Measurements from ENCODE around the gene SCAPER. TPM values are rescaled to one million over a fixed set of nuclear protein-coding genes. Genes with fewer than 3 reads are reported as not detected.
"Not testable (repeated sequence)": the region's sequence is repeated elsewhere in the genome, so short reads cannot be mapped to it uniquely, and the experiment has no call there.

Gene SCAPER
- total RNA-seq, 2 donors from 2014 or later: 33.3 to 43.0 TPM

DNA sequence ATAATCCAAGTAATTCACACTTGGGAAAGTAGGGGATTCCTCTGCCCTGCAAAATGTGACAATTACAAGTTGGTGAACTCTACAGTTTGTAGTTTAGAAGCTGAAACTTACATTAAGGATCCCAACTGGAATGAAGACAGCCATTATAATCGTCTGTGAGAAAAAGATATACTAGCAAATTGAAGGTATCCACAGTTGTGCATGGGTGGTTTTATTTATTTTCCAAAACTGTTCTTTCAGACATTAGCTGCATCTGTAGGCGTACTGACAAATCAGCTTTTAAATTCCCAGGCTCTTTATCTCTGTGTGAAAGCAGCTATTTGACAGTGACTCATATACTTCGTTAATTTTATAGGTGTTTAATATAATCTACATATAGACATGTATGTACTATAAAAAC, 581.1 kb downstream of the SCAPER start:
- Mint-ChIP-seq H3K9me3 (no peaks in the 10 kb centered on the region), H3K36me3 (no peaks in the 10 kb centered on the region), H3K27ac (no peak overlapping the region)
- DNase-seq (ENCODE audit: low spot score in 2 of 2): no peak
- ATAC-seq: no peak

DNA sequence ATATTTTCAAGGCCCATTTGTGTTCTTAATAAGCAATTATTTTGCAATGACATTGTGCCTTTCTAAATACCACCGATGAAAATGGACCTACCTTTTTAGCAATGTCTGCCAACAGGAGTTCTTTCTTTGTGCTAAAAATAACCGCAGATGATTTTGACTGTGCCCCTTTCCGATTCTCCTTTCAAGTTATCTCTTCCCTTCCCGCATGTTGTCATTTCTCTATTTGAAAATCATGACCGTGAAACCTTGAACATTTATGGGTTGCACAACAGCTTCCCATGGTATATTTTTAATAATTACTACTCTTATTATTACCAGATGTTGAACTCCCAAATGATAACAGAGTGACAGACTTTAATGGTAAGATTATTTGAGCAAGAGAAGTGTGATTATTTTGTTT, 583.5 kb downstream of the SCAPER start:
- Mint-ChIP-seq H3K36me3 (no peaks in the 10 kb centered on the region), H3K9me3 (no peaks in the 10 kb centered on the region), H3K27ac (no peak overlapping the region)
- DNase-seq (ENCODE audit: low spot score in 2 of 2) (no peak), ATAC-seq (no peak)

DNA sequence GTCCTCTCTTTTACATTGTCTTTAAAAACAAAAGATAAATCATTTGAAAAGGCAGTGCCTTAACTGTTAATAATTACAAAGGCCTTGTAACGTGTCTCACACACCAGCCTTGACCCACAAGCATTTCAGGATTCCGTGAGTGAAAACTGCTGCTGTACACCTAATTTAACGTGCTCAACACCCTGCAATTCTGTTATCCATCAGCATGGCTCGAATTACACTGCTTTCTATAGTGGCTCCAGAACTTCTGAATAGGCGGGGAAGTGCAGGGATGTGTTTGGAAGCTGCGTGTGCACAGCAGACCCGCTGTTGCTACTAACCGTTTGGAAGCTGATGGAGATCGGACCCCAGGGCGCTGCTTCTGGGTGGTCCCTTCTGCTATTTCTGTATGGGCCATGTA, 584.0 kb downstream of the SCAPER start:
- H3K27ac Mint-ChIP-seq: no peak overlapping the region
- DNase-seq (ENCODE audit: low spot score in 2 of 2) (no peak), ATAC-seq (no peak)
- H3K9me3 Mint-ChIP-seq: no peaks in the 10 kb centered on the region
- no peaks in the 10 kb centered on the region for H3K36me3 Mint-ChIP-seq

DNA sequence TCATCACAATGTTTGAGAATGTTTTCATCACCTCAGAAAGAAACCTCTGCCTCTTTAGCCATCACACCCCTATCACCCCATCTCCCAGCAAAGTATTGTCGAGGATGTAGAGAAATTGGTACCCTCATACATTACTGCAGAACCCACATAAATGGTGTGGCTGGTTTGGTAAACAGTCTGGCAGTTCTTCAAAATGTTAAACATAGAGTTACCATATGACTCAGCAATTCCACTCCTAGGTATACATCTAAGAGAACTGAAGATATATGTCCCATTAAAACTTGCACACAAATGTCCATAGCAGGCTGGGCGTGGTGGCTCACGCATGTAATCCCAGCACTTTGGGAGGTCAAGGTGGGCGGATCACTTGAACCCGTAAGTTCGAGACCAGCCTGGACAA, 585.1 kb downstream of the SCAPER start:
- DNase-seq (ENCODE audit: low spot score in 2 of 2) (no peak), ATAC-seq (no peak)
- Mint-ChIP-seq H3K27ac (no peak overlapping the region), H3K9me3 (no peaks in the 10 kb centered on the region), H3K36me3 (no peaks in the 10 kb centered on the region)

DNA sequence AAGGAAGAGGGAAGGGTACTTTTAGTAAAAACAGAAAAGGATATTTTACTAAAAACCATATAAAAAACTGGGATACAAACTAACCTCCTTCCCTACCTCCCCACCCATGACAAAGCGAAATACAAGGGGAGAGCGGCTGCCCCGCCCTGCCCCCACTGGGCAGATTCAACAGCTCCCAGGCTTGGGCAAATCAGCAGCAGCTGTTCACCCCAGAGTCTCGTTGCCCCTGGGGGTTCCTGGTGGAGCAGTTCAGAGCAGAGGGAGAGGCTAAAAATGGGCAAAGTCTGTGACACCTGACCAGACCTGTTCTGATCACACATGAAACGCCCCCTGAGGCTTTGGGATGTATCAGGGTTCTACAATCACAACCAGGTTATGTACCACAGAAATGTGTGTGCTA, 591.4 kb downstream of the SCAPER start:
- DNase-seq (ENCODE audit: low spot score in 2 of 2) (no peak), ATAC-seq (no peak)
- no peak overlapping the region for H3K27ac Mint-ChIP-seq
- H3K36me3 Mint-ChIP-seq: peaks cover 0 to 3% of the 10 kb centered on the region in 2 donors
- H3K9me3 Mint-ChIP-seq: no peaks in the 10 kb centered on the region

DNA sequence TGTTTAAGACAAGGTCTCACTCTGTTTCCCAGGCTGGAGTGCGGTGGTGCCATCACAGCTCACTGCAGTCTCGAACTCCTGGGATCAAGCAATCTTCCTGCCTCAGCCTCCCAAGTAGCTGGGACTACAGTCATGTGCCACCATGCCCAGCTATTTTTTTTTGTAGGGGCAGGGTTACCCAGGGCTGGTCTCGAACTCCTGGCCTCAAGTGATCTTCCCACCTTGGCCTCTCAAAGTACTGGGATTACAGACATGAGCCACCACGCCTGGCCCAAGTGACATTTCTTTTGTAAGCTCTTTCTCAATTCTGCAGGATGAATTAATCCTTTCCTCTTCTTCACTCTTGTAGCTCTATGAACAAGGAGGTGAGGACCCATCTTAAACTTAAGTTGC, 592.0 kb downstream of the SCAPER start:
- not testable (repeated sequence) for DNase-seq (ENCODE audit: low spot score in 2 of 2); H3K27ac Mint-ChIP-seq; H3K36me3 Mint-ChIP-seq; H3K9me3 Mint-ChIP-seq; ATAC-seq

DNA sequence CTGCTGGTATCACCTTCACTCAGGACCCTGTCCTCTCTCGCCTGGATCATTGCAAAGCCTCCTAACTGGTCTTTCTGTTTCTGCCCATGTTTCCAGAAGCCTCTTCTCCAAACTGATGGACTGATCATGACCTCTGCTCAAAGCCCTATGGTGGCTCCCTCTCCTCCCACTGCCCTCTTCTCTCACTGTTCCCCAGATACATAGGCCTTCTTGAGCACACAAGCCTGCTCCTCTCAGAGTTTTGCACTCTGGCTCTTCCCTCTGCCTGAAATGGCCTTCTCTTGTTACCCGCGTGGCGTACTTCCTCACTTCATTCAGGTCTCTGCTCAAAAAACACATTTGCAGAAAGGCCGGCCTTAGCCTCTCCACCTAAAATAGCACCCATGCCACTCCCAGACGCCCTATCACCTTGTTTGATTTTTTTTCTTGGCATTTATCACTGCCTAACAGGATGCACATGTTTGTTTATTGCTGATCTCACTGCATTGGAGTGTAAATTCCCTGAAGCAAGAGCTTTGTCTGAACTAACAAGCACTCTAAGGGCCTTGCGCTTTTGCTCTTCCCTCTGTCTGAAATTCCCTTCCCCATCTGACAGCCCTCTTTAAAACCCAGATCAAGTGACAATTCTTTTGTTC, 592.5 kb downstream of the SCAPER start:
- Mint-ChIP-seq H3K36me3 (peaks cover 0 to 8% of the 10 kb centered on the region in 2 donors), H3K27ac (no peak overlapping the region), H3K9me3 (no peaks in the 10 kb centered on the region)
- DNase-seq (ENCODE audit: low spot score in 2 of 2): no peak
- ATAC-seq: no peak

DNA sequence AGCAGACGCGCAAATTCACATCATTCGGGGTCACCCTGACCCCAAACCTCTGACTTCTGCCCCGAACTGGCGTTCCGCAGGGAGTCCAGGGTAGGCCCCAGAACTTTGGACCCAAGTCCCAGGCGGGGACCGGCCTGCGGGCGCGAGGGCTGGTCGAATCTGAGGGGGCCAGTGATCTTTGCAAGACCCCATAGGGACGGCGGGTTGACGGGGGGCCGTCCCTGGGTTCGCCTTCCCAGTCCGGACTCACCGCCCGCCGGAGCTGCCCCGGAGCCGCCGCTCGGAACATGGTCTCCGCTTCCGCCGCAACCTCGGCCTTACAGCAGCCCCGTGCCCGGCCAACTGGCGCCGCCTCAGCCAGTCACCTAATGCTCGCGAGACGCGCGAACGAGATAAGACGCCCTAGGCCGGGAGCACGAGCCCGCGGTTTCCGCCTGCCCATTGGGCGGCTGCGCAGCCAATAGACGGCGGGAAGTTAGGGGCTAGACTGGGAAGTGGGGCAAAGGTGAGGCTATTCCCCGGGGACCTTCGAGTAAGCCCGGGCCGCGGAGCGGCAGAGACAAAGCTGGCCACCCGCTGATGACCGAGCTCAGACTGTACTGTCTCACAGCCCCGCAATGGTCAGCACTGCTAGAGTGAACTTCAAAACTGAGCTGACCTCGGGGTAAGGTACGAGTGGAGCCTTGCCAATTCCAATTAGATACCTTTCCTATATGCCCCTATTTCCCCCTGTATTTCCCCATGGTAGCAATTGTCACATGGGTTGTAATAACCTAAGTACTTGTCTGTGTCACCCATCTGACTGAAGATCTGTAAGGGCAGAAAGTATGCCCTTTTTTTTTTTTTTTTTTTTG, 593.8 kb downstream of the SCAPER start, which contains the start of gene ETFA:
TSS of gene ETFA (minus strand) at position 370 of the 854 bp plus-strand sequence. CDS start at position 289, 81 bp downstream.
- Mint-ChIP-seq H3K9me3 (no peaks in the 10 kb centered on the region), H3K36me3 (peaks cover 0 to 8% of the 10 kb centered on the region in 2 donors), H3K27ac (peak within 1 kb of the TSS; percentile 77 to 89)
- ATAC-seq (peak; percentile 99), DNase-seq (ENCODE audit: low spot score in 2 of 2) (peak; percentile 93 to 98)

DNA sequence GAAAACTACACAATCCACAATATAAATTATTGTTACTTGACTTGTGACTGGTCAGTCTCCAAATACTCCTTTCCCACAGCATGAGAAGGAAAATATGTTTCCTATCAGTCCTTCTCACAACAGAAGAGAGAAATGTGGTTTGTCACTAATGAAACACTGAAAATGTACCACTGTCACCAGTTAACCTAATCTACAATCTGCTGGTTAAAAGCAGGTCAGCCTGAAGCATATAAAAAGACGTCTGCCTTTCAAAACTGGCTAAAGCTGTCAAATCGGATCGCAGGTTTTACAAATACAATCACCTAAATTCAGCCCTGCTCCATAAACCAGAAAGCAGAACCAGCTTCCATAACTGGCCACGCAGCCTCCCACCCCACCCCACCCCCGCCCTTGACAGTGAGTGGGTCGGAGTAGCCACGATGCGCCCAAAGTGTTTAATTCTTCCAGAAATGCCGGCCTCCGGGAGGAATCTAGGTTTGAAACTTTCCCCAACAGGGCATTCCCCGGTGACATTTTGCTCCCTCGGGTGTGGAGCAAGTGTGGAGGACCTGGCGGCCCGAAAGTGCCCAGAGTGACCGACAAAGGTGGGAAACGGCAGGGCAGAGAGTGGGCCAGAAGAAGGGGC, 594.6 kb downstream of the SCAPER start:
- peak overlapping the region; percentile 65 to 89 for H3K27ac Mint-ChIP-seq
- ATAC-seq (peak; percentile 1 to 22), DNase-seq (ENCODE audit: low spot score in 2 of 2) (no peak)
- no peaks in the 10 kb centered on the region for H3K9me3 Mint-ChIP-seq
- peaks cover 0 to 8% of the 10 kb centered on the region in 2 donors for H3K36me3 Mint-ChIP-seq

DNA sequence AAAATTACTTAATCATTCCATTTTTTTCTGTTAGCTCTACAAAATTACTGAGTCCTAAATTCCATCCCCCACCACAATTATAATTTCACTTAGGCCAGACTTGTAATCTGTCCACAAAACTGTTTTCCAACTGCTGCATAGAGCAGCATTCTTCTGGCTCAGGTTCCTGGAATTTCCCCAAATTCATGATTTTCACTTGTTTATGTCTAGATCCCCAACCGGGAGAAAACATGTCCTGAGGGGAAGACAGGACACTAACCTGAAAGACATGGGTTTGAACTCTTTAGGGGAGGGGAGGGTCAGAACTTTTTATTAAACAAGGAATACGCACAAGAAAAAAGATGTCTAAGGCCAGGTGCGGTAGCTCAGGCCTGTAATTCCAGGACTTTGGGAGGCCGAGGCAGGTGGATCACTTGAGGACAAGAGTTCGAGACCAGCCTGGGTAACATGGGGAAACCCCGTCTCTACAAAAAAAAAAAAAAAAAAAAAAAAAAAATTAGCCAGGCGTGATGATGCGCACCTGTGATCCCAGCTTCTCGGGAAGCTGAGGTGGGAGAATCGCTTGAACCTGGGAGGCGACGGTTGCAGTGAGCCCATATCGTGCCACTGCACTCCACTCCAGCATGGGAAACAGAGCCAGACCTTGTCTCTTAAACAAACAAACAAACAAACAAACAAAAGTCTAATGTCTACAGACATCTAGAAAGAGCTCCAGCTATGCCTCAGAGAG, 595.4 kb downstream of the SCAPER start:
- ATAC-seq (no peak), DNase-seq (ENCODE audit: low spot score in 2 of 2) (no peak)
- peak overlapping the region; percentile 65 to 89 for H3K27ac Mint-ChIP-seq
- no peaks in the 10 kb centered on the region for H3K9me3 Mint-ChIP-seq
- H3K36me3 Mint-ChIP-seq: peaks cover 0 to 14% of the 10 kb centered on the region in 2 donors

DNA sequence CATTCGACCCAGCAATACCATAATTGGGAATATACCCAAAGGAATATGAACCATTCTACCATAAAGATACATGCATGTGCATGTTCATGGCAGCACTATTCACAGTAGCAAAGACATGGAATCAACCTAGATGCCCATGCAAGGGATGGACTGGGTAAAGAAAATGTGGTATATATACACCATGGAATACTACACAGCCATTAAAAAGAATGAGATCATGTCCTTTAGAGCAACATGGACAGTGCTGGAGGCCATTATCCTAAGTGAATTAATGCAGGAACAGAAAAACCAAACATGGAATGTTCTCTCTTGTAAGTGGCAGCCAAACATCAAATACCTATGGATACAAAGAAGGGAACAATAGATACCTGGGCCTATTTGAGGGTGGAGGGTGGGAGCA, 601.2 kb downstream of the SCAPER start:
- DNase-seq (ENCODE audit: low spot score in 2 of 2) (no peak), ATAC-seq (no peak)
- no peaks in the 10 kb centered on the region for H3K9me3 Mint-ChIP-seq
- peaks cover 0 to 13% of the 10 kb centered on the region in 2 donors for H3K36me3 Mint-ChIP-seq
- no peak overlapping the region for H3K27ac Mint-ChIP-seq

DNA sequence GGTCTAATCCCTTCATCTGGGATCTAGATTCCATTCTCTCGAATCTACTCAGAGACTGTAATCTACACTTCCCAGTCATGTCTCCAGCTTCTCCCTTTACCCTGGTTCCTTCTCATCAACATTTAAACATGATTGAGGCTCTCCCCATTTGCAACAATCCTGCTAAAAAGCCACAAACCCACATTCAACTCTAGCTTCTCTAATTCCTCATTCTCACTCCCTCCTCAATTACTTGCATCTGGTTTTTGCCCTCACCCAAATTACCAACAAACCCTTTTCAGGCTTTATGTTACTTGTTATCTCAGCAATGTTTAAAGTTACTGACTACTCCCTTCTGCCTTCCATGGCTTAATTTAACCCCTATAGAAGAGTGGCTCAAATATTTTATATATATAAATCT, 605.4 kb downstream of the SCAPER start:
- peaks cover 0 to under 1% of the 10 kb centered on the region in 2 donors for H3K36me3 Mint-ChIP-seq
- DNase-seq (ENCODE audit: low spot score in 2 of 2) (no peak), ATAC-seq (no peak)
- no peaks in the 10 kb centered on the region for H3K9me3 Mint-ChIP-seq
- H3K27ac Mint-ChIP-seq: no peak overlapping the region

DNA sequence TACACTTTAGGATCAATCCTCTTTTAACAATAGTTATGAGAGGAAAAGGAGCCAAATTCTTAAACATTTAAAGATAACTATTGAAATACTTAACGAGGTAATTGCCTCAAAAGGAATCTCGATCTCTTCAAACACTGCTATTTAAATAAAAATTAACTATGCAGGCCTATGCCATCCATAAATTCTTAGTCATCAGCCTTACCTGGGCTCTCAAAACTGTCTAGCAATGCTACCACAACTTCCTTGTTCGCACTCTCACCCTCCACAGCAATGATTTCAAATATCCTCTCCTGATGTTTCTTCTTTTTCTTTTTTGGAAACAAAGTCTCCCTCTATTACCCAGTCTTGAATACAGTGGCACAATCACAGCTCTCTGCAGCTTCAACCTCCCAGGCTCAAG, 606.2 kb downstream of the SCAPER start:
- Mint-ChIP-seq H3K27ac (no peak overlapping the region), H3K9me3 (no peaks in the 10 kb centered on the region), H3K36me3 (no peaks in the 10 kb centered on the region)
- no peak for DNase-seq (ENCODE audit: low spot score in 2 of 2)
- ATAC-seq: no peak

DNA sequence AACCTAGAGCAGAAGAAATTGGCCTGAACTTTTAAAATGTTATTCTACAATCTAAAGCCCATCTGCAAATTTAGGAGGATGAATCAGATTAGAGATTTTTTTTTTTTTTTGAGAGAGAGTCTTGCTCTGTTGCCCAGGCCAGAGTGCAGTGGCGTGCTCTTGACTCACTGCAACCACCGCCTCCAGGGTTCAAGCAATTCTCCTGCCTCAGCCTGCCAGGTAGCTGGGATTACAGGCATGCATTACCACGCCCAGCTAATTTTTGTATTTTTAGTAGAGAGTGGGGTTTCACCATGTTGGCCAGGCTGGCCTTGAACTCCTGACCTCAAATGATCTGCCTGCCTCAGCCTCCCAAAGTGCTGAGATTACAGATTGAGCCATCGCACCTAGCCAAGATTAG, 607.2 kb downstream of the SCAPER start:
- H3K9me3 Mint-ChIP-seq; DNase-seq (ENCODE audit: low spot score in 2 of 2); H3K27ac Mint-ChIP-seq; ATAC-seq; H3K36me3 Mint-ChIP-seq: not testable (repeated sequence)

Measured in activated naive CD4-positive, alpha-beta T cell treated with anti-CD3 and anti-CD28 coated beads, Interleukin-2, amount 50 U/mL, for 72 hours (primary cell).